Renal cortex interstitium (tissue), 11 donors: ENCODE measurements around the gene PRR33. TPM values are rescaled to one million over a fixed set of nuclear protein-coding genes. Genes with fewer than 3 reads are reported as not detected.

Source experiments
- DNase-seq, 11 donors: peaks; one replicate each; pipeline ENCODE4 v3.0.0-alpha.2; 2013; ENCODE audit warnings: low read depth in 9 of 11, low spot score in 4 of 11; ENCODE audit errors: extremely low read depth in 1 of 11
- polyA plus RNA-seq, 3 donors: library from polyadenylated mRNA; unstranded; fragments of 120-200 nt; gene quantifications; one replicate each; pipeline ENCODE4 v1.2.1, GENCODE V29; 2013; ENCODE audit not compliant: insufficient read length in 3 of 3

Gene PRR33
- polyA plus RNA-seq, 3 donors, result 0.29 to 0.32 TPM; not detected in 1

- DNase-seq, result no peak
Observed at GRCh38 chr11:1858154-1858553, 33.5 kb downstream of the PRR33 start.

DNA sequence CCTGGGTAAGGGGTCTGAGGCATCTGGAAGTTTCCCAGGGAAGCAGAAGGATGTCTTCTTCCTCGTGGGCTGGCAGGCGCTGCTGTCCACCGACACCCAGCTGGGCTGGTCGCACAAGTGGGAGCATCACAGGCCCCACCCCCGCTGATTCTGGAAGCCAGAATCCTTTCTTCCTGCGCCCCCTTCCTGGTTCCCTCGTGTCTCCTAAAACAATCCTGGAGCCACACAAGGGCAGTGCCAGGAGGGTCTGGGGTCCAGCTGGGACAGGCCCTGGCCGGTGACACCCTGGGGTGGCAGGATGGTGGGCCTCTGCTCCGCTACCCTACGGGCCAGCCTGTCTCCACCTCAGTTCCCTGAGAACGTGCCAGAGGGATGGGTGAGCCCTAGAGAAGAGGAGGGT is 34.6 kb downstream of the PRR33 start:
- no peak for DNase-seq

DNA sequence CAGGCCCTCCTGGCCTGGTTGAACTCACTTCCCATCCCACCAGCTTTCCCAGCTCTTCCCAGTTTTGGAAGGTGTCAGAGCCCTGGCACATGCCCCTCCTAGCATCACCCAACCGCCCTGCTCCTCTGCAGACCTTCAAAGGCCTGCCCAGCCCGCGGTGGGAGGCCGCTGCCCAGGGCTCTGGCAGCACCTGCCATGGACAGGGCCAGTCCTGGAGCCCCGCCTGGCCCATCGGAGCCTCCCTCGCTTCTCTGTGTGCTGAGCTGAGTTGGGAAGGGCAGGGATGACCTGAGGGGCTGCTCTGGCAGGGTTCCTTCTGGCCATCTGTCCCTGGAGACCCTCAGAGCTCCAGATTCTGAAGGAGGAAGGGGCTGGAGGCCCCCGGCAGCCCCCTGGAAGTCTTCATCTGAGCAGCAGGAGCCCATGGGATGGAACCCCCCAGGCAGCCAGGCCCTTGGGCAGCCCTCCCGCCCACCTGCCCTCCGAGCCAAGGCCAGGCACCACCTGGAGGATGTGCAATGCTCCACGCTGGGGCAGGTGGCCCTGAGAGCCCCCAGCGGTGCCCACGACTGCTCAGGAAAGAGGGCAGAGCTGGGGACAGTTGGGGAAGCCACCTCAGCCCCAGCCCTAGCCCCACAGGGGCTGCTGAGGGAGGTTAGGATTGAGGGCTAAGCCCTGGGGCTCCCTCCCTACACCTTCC is 35.2 kb downstream of the PRR33 start:
- no peak for DNase-seq

DNA sequence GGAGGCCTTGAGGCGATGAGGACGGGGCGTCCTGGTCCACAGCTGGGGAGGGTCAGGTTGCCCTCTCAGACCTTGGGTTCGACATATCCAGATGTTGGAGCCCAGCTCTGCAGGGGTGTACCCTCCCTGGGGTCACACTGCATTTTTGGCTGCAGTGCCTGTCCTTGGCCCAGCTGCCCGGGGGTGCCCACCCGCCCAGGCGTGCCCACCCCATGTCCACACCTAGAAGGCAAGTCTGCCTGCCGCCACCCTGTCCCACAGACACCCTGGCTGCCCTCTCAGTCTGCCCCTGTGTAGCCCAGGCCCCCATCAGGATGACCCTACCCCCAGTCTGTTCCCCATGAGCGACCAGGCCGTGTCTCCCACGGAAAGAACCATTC is 35.8 kb downstream of the PRR33 start:
- no peak for DNase-seq

DNA sequence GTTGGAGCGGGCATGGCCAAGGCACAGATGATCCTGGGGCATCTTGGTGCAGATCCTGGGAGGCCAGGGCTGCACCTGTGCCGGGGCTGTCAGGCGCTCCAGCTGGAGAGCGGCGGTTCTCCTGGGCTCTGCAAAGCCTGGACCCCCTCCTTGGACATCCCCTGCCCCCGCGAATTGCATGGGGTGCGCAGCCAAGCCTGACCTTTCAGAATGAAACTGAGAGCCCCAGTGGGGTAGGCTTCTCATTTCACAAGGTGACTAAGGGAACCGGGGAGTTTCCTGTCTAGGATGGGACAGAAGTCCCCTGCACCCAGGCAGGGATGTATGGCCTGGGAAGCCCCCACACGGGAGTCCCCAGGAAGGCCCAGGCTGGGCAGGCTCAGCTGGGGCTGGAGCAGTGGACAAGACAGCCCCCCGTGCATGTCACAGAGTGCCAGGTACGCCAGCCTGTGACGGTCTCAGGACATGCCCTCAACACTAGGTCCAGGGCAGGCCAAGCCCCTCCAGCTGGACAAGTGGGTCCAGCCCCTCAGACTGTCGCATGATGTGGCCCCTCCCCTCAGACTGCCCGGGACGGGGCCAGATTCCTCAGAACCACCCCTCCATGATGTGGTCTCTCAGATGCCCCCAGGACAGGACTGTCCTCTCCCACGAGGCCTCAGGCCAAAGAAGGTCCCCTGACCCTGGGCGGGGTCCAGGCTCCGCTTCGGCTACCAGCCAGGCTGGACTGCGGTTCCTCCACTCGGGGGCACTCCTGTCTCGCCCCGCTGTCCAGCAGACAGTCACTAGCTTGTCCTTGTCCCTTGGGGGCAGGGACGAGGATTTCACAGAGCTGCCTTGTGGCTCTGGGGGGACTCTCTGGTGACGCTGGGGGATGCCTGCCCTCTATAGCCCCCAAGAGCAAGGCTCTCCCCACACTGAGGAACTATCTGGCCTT is 36.5 kb downstream of the PRR33 start:
- DNase-seq, result no peak

GRCh38 chr11:1854132-1854948 is 37.4 kb downstream of the PRR33 start:
- DNase-seq, result no peak

DNA sequence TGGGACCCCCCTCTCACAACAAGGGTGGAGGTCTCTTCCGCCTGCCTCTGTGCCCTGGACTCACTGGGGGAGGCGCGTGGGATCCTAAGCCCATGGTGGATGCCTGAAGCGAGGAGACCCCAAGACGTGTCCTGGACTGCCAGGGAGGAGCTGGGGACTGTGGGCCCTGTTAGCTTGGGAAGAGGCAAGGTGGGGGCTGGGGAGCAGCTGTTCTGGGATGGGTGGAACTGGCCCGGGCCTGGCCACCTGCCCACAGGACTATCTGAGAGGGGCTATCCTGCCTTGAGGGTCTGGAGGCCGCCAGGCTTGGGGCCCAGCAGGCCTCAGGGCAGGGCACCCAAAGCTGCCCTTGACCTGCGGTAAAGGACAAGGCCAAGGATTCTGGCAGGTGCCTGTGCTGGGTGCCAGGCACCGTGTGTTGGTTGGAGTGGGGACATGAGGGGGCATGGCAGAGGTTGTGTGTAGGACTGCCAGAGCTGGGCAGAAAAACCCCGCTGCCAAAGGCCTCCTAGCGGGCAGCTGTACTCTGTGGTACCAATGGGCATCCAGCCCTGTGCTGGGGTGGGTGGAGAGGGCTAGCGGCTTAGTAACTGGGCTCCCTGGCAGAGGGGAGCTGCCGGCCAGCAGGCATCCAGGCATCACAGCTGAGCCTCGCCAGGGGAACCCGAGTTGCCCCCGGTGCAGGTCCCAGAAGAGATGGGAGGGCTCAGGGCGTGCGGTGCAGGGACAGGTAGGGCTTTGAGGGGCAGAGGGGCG is 38.1 kb downstream of the PRR33 start:
- no peak for DNase-seq

DNA sequence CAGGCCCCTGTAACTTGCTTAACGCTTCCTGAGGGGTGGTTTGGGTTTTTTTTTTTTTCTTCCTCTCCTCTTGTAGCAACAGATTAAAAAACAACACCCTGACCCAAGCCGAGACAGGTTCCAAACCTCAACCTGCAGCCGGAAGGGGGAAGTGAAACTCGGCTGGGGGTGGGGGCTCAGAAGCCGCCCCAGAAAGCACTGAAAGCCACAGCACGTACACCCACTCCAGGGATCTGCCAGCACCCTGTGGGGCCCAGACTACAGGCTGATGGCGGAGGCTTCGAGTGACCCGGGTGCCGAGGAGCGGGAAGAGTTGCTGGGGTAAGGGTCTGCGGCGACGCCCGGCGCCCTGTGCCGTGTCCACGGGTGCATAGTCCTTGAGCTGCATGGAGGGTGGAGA is 38.8 kb downstream of the PRR33 start, which contains the start of gene LSP1:
LSP1 (plus strand) TSS at position 208 of the 400 bp plus-strand sequence; CDS start at position 269, 61 bp downstream.
- no peak for DNase-seq

- DNase-seq, result no peak
Observed at GRCh38 chr11:1852271-1852876, 39.3 kb downstream of the PRR33 start.

GRCh38 chr11:1851468-1852180 is 40.1 kb downstream of the PRR33 start:
- DNase-seq, result no peak

- DNase-seq, result no peak
Observed at GRCh38 chr11:1848640-1849430, 42.9 kb downstream of the PRR33 start.

GRCh38 chr11:1847926-1848639 is 43.6 kb downstream of the PRR33 start:
- DNase-seq, result no peak

GRCh38 chr11:1847006-1847735 is 44.5 kb downstream of the PRR33 start:
- DNase-seq, result no peak

GRCh38 chr11:1846453-1846932 is 45.2 kb downstream of the PRR33 start:
- no peak for DNase-seq

DNA sequence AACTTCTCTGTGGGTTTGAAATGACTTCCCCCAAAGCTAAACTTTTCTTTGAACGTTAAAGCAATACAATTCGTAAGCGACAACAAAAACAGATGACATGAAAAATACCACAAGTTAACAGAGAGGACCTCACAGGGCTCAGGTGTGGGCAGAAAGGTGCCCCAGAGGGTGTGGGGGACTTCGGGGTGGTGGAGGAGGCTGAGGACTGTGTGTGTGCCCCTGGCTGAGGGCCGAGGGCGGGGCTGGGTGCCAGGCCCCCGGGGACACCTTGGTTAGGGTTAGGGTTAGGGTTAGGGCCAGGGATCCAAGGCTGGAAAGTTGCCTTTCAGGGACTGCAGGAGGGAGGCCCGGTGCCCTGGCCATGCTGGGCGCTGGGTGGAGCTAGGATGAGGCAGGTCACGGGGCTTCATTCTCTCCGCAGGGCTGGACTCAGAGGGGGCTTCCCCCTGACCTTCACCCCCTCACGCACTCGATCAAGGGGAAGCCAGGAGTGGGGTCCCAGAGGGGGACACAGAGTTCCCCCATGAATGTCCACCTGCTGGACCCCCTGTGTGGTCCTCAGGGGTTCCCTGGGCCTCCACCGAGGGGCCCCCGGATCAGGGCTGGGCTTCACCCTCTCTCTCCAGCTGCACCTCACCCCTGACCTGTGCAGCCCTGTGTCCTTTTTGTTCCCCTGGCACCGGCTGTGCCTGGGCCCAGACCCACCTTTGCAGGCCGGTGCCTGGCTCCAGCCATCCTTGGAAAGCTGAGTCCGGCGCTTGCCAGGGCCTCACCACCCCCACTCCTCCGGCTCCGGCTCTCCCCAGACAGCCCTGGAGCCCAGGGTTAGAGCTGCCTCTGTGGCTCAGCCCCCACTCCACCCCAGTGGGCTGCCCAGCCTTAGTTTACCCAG is 45.9 kb downstream of the PRR33 start:
- DNase-seq, result no peak
